Common myeloid progenitor, CD34-positive (primary cell): ENCODE data around the gene GRK5.

Source experiments
- CTCF ChIA-PET: fragments of 350-600 bp; sonication (Branson Sonifier 250); formaldehyde crosslinking; loops from one replicate; lab custom pipeline; 2021; ENCODE audit warnings: antibody characterized with exemption; lab: Charles Lee
- POLR2A ChIA-PET: fragments of 350-600 bp; sonication (Branson Sonifier 250); formaldehyde crosslinking; loops from one replicate; lab custom pipeline; 2021; ENCODE audit warnings: antibody characterized with exemption; lab: Charles Lee
- DNase-seq, 3 donors: peaks; one replicate each; pipeline versions ENCODE4 v3.0.0 to v3.0.0-alpha.2; 2013
- H3K27ac ChIP-seq, 2 experiments: 1 replicate in 1 of 2; 2 replicates in 1 of 2; pipeline ENCODE4 v1.7.0; 2013; ENCODE audit warnings: inconsistent platforms in 2 of 2, low read length in 2 of 2, mild to moderate bottlenecking in 2 of 2, low read depth in 1 of 2, moderate library complexity in 1 of 2; ENCODE audit not compliant: severe bottlenecking in 2 of 2, insufficient read depth in 1 of 2, poor library complexity in 1 of 2
- H3K27me3 ChIP-seq, 5 experiments: replicated peaks in 2 of 5; 1 replicate in 3 of 5; 2 replicates in 2 of 5; pipeline versions ENCODE4 v1.6.1 to v1.7.0; 2013; ENCODE audit warnings: low read length in 4 of 5, mild to moderate bottlenecking in 2 of 5, moderate library complexity in 2 of 5, inconsistent platforms in 1 of 5; ENCODE audit not compliant: insufficient read depth in 5 of 5, control insufficient read depth in 4 of 5
- H3K36me3 ChIP-seq, 4 experiments: 1 replicate in 2 of 4; 2 replicates in 2 of 4; pipeline versions ENCODE4 v1.6.1 to v1.7.0; 2013; ENCODE audit warnings: low read length in 3 of 4, control low read depth in 1 of 4, mild to moderate bottlenecking in 1 of 4; ENCODE audit not compliant: control insufficient read depth in 4 of 4, insufficient read depth in 4 of 4
- H3K4me1 ChIP-seq, 4 experiments: 1 replicate in 3 of 4; 2 replicates in 1 of 4; pipeline versions ENCODE4 v1.6.1 to v1.7.1; 2013; ENCODE audit warnings: low read length in 3 of 4, mild to moderate bottlenecking in 3 of 4, control low read depth in 1 of 4, inconsistent platforms in 1 of 4, moderate library complexity in 1 of 4; ENCODE audit not compliant: control insufficient read depth in 4 of 4, insufficient read depth in 4 of 4; ENCODE audit errors: control extremely low read depth in 1 of 4
- H3K4me3 ChIP-seq, 7 experiments: 1 replicate in 4 of 7; 2 replicates in 3 of 7; pipeline versions ENCODE4 v1.5.1 to v1.7.0; 2013; ENCODE audit warnings: mild to moderate bottlenecking in 7 of 7, low read length in 6 of 7, moderate library complexity in 6 of 7, inconsistent platforms in 2 of 7, low read depth in 2 of 7, control low read depth in 1 of 7; ENCODE audit not compliant: insufficient read depth in 4 of 7, control insufficient read depth in 1 of 7; ENCODE audit errors: extremely low read depth in 1 of 7
- H3K9me3 ChIP-seq, 5 experiments: 1 replicate in 4 of 5; 2 replicates in 1 of 5; pipeline versions ENCODE4 v1.6.1 to v1.7.1; 2013; ENCODE audit warnings: low read length in 4 of 5, mild to moderate bottlenecking in 2 of 5, inconsistent platforms in 1 of 5, low read depth in 1 of 5, moderate library complexity in 1 of 5; ENCODE audit not compliant: control insufficient read depth in 4 of 5, insufficient read depth in 2 of 5; ENCODE audit errors: control extremely low read depth in 1 of 5
- WGBS: methylation state at CpG from one replicate; pipeline ENCODE4 v1.1.5; 2013; ENCODE audit not compliant: insufficient coverage; 5-methylcytosine and 5-hydroxymethylcytosine counted together

The GRK5 gene

GRCh38 chr10:119316729-119317097, 109.3 kb downstream of the GRK5 start:
- Histone ChIP-seq H3K4me3 (no peak overlapping the region), H3K9me3 (peaks cover 0 to 3% (median 0%) of the 10 kb centered on the region in 5 experiments), H3K27ac (no peak overlapping the region), H3K4me1 (peaks cover 0 to 27% (median 18%) of the 10 kb centered on the region in 4 experiments), H3K36me3 (no peaks in the 10 kb centered on the region), H3K27me3 (peaks cover 0 to 90% (median 50%) of the 10 kb centered on the region in 5 experiments)
- ChIA-PET POLR2A (no interaction called here), CTCF (interaction anchor here (0.6 to 1.5 kb wide), 3 partner anchors 22 to 112 kb away, joined by 3 read pairs; no protein-coding TSS in a partner anchor)
- 93% methylated on average over 3 of the region's 4 CpGs for WGBS
- DNase-seq: no peak

GRCh38 chr10:119318411-119319160, 111.2 kb downstream of the GRK5 start:
- WGBS: 58% methylated on average over 9 of the region's 11 CpGs
- CTCF ChIA-PET: interaction anchor here (1.2 to 2.4 kb wide), 4 partner anchors 109 to 121 kb away, joined by 3 to 9 read pairs (median 5); partner anchors contain the start of gene GRK5

GRCh38 chr10:119319161-119319919, 112.0 kb downstream of the GRK5 start:
- H3K9me3 ChIP-seq: peaks cover 0 to 3% (median 0%) of the 10 kb centered on the region in 5 experiments
- peaks cover 0 to 96% (median 42%) of the 10 kb centered on the region in 5 experiments for H3K27me3 ChIP-seq
- ChIA-PET POLR2A (no interaction called here), CTCF (interaction anchor here (1.1 to 2.4 kb wide), 5 partner anchors 26 to 124 kb away, joined by 3 to 9 read pairs (median 3); partner anchors contain the start of gene GRK5)
- 82% methylated on average over 14 of the region's 16 CpGs for WGBS
- no peak for DNase-seq
- H3K36me3 ChIP-seq: no peaks in the 10 kb centered on the region
- H3K4me3 ChIP-seq: no peak overlapping the region
- H3K27ac ChIP-seq: no peak overlapping the region
- H3K4me1 ChIP-seq: peaks cover 0 to 13% (median 6%) of the 10 kb centered on the region in 4 experiments

More at GRCh38 chr10:119318411-119319160, 111.2 kb downstream of the GRK5 start:
- H3K9me3 ChIP-seq: peaks cover 0 to 3% (median 0%) of the 10 kb centered on the region in 5 experiments
- no peaks in the 10 kb centered on the region for H3K36me3 ChIP-seq
- peak in 2 of 3 donors; percentile 35 to 36 for DNase-seq
- POLR2A ChIA-PET: no interaction called here
- no peak overlapping the region for H3K4me3 ChIP-seq
- peaks cover 0 to 92% (median 45%) of the 10 kb centered on the region in 5 experiments for H3K27me3 ChIP-seq
- peaks cover 0 to 21% (median 14%) of the 10 kb centered on the region in 4 experiments for H3K4me1 ChIP-seq
- no peak overlapping the region for H3K27ac ChIP-seq

GRCh38 chr10:119319920-119320258, 112.5 kb downstream of the GRK5 start:
- ChIA-PET CTCF (interaction anchor here (1.0 to 2.3 kb wide), 6 partner anchors 8 to 124 kb away, joined by 3 to 7 read pairs (median 4); no protein-coding TSS in a partner anchor), POLR2A (no interaction called here)
- no peak for DNase-seq
- Histone ChIP-seq H3K36me3 (no peaks in the 10 kb centered on the region), H3K9me3 (peaks cover 0 to 3% (median 0%) of the 10 kb centered on the region in 5 experiments), H3K4me1 (peaks cover 0 to 13% (median 6%) of the 10 kb centered on the region in 4 experiments), H3K27ac (no peak overlapping the region), H3K4me3 (no peak overlapping the region), H3K27me3 (peaks cover 0 to 95% (median 40%) of the 10 kb centered on the region in 5 experiments)
- 98% methylated on average over 3 of the region's 3 CpGs for WGBS

- ChIA-PET CTCF (interaction anchor here (0.7 to 2.8 kb wide), 12 partner anchors 9 to 122 kb away, joined by 3 to 9 read pairs (median 3); partner anchors contain the start of gene GRK5), POLR2A (no interaction called here)
- H3K4me3 ChIP-seq: no peak overlapping the region
- H3K27me3 ChIP-seq: peaks cover 0 to 94% (median 33%) of the 10 kb centered on the region in 5 experiments
- no peak overlapping the region for H3K27ac ChIP-seq
- H3K36me3 ChIP-seq: no peaks in the 10 kb centered on the region
- peaks cover 0 to 3% (median 0%) of the 10 kb centered on the region in 5 experiments for H3K9me3 ChIP-seq
- peak in 2 of 3 donors; percentile 68 to 73 for DNase-seq
- H3K4me1 ChIP-seq: peaks cover 0 to 7% (median 4%) of the 10 kb centered on the region in 4 experiments
- WGBS: 56% methylated on average over 6 of the region's 6 CpGs
Measured at GRCh38 chr10:119320981-119321380, 113.6 kb downstream of the GRK5 start.

- H3K36me3 ChIP-seq: no peaks in the 10 kb centered on the region
- no peak overlapping the region for H3K27ac ChIP-seq
- DNase-seq: no peak
- H3K4me1 ChIP-seq: peaks cover 0 to 7% (median 4%) of the 10 kb centered on the region in 4 experiments
- H3K9me3 ChIP-seq: no peaks in the 10 kb centered on the region
- ChIA-PET CTCF (interaction anchor here (1.0 to 2.8 kb wide), 8 partner anchors 9 to 124 kb away, joined by 3 to 10 read pairs (median 7); partner anchors contain the start of gene GRK5), POLR2A (interaction anchor here (0.6 kb wide), 1 partner anchor 783 kb away, joined by 3 read pairs; no protein-coding TSS in a partner anchor)
- WGBS: 90% methylated on average over 12 of the region's 16 CpGs
- peaks cover 0 to 87% (median 14%) of the 10 kb centered on the region in 5 experiments for H3K27me3 ChIP-seq
- no peak overlapping the region for H3K4me3 ChIP-seq
Measured at GRCh38 chr10:119323085-119324016, 116.0 kb downstream of the GRK5 start.
